DND-41 (cell line): ENCODE results near the gene KIAA1328.

Experiments
- ATAC-seq: fragments of 200-7000 bp; cut with Tn5 transposase; 3 replicates; pipeline ENCODE4 v1.9.1; 2021; ENCODE audit warnings: low read depth; ENCODE audit not compliant: insufficient read depth
- DNase-seq: peaks from one replicate; pipeline ENCODE4 v3.0.0-alpha.2; 2020
- H2AFZ ChIP-seq: 2 replicates; pipeline ENCODE4 v1.6.0; 2012; ENCODE audit warnings: low read depth, low read length
- H3K27ac ChIP-seq: 2 replicates; pipeline ENCODE4 v1.5.1; 2012; ENCODE audit warnings: low read length, inconsistent platforms
- H3K27me3 ChIP-seq: fragments of 200-600 bp; sonication (generic); 2 replicates; pipeline ENCODE4 v1.6.0; 2012; ENCODE audit warnings: low read length, mild to moderate bottlenecking, inconsistent platforms; ENCODE audit not compliant: insufficient read depth, poor library complexity
- H3K36me3 ChIP-seq: 2 replicates; pipeline ENCODE4 v1.5.1; 2012; ENCODE audit warnings: low read length, inconsistent platforms; ENCODE audit not compliant: insufficient read depth
- H3K4me1 ChIP-seq: 2 replicates; pipeline ENCODE4 v1.5.1; 2012; ENCODE audit warnings: mild to moderate bottlenecking, low read length; ENCODE audit not compliant: insufficient read depth
- H3K4me2 ChIP-seq: 2 replicates; pipeline ENCODE4 v1.6.0; 2012; ENCODE audit warnings: mild to moderate bottlenecking, moderate library complexity, low read length, inconsistent platforms; ENCODE audit not compliant: insufficient read depth
- H3K4me3 ChIP-seq, 2 experiments: fragments of 200-600 bp in 1 of 2; shearing (Covaris generic) in 1 of 2; 2 replicates each; pipeline ENCODE4 v1.5.1; 2012 to 2016; ENCODE audit warnings: inconsistent platforms in 2 of 2, low read length in 2 of 2, mild to moderate bottlenecking in 2 of 2, low read depth in 1 of 2, moderate library complexity in 1 of 2
- H3K79me2 ChIP-seq: 2 replicates; pipeline ENCODE4 v1.6.0; 2012; ENCODE audit warnings: low read length, inconsistent platforms; ENCODE audit not compliant: insufficient read depth
- H3K9ac ChIP-seq: 2 replicates; pipeline ENCODE4 v1.6.0; 2012; ENCODE audit warnings: low read depth, mild to moderate bottlenecking, inconsistent platforms, low read length, moderate library complexity
- H3K9me3 ChIP-seq: 2 replicates; pipeline ENCODE4 v1.5.1; 2012; ENCODE audit warnings: low read length, moderate library complexity, mild to moderate bottlenecking, inconsistent platforms; ENCODE audit not compliant: insufficient read depth, severe bottlenecking
- H4K20me1 ChIP-seq: 2 replicates; pipeline ENCODE4 v1.6.0; 2012; ENCODE audit warnings: low read length; ENCODE audit not compliant: insufficient read depth
- EZH2 ChIP-seq: IDR thresholded peaks from 3 replicates; pipeline ENCODE4 v1.6.1; 2012; ENCODE audit warnings: borderline replicate concordance, low read depth, mild to moderate bottlenecking, moderate library complexity, low read length, inconsistent platforms; ENCODE audit not compliant: severe bottlenecking
- TF ChIP-seq, protein P1 (sequence below): IDR thresholded peaks from 2 replicates; pipeline ENCODE4 v1.5.1; 2012; ENCODE audit warnings: borderline replicate concordance, low read length, moderate library complexity, mild to moderate bottlenecking; ENCODE audit not compliant: poor library complexity, severe bottlenecking; ENCODE audit errors: extremely low read depth

Gene KIAA1328

DNA sequence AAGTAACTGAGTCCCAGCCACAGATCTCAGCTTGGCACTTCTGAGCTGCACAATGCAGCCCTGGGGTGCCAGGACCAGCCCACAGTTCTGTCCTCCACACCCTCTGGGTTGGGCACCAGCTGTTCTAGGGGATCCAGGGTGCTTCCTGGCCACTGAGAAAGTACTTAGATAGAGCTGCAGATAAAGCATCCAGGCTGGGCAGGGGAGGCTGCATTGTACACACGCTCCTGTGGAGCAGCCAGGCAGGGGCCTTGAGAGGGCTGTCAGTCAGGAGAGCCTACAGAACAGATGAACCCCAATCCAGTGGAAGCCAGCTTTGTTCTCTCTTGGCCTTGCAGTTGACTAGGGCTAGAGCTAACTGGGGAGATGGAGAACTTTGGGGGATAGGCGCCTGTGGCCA, 104.6 kb downstream of the KIAA1328 start:
- Histone ChIP-seq H3K36me3 (peaks cover 3% of the 10 kb centered on the region; the same call in 1 of the 2 replicates), H3K27ac (no peak overlapping the region), H3K4me1 (no peaks in the 10 kb centered on the region), H3K79me2 (no peaks in the 10 kb centered on the region), H3K27me3 (no peaks in the 10 kb centered on the region), H3K4me2 (no peak overlapping the region), H4K20me1 (no peaks in the 10 kb centered on the region), H2AFZ (no peak overlapping the region), H3K9me3 (peaks cover 2% of the 10 kb centered on the region), H3K9ac (no peak overlapping the region), H3K4me3 (no peak overlapping the region)
- DNase-seq: no peak
- ATAC-seq: peak; percentile 39
- TF ChIP-seq EZH2: no peak
- TF ChIP-seq, protein P1, sequence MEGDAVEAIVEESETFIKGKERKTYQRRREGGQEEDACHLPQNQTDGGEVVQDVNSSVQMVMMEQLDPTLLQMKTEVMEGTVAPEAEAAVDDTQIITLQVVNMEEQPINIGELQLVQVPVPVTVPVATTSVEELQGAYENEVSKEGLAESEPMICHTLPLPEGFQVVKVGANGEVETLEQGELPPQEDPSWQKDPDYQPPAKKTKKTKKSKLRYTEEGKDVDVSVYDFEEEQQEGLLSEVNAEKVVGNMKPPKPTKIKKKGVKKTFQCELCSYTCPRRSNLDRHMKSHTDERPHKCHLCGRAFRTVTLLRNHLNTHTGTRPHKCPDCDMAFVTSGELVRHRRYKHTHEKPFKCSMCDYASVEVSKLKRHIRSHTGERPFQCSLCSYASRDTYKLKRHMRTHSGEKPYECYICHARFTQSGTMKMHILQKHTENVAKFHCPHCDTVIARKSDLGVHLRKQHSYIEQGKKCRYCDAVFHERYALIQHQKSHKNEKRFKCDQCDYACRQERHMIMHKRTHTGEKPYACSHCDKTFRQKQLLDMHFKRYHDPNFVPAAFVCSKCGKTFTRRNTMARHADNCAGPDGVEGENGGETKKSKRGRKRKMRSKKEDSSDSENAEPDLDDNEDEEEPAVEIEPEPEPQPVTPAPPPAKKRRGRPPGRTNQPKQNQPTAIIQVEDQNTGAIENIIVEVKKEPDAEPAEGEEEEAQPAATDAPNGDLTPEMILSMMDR: no peak

DNA sequence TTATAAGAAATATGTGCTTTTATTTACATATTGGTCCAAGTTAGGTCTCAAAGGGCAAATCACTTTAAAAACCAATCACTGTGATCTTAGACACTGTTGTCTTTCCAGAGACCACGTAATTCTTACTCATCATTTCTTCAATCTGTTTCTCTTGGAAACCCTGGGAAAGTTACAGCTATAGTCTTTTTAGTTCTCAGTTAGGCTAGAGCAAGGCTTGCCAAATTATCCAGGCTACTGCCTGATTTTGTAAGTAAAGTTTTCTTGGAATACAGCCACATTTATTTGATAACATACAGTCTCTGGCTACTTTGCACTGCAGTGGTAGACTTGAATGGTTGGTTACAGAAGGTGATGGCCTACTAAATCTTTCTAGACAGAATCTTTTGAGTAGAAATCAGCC, 106.0 kb downstream of the KIAA1328 start:
- Histone ChIP-seq H3K27me3 (no peaks in the 10 kb centered on the region), H3K9me3 (peaks cover 2% of the 10 kb centered on the region), H3K36me3 (peaks cover 3% of the 10 kb centered on the region; the same call in 1 of the 2 replicates), H3K27ac (no peak overlapping the region), H4K20me1 (no peaks in the 10 kb centered on the region), H2AFZ (no peak overlapping the region), H3K9ac (no peak overlapping the region), H3K4me3 (no peak overlapping the region), H3K4me2 (no peak overlapping the region), H3K79me2 (no peaks in the 10 kb centered on the region), H3K4me1 (no peaks in the 10 kb centered on the region)
- ATAC-seq (no peak), DNase-seq (no peak)
- TF ChIP-seq, protein P1: no peak
- TF ChIP-seq EZH2: no peak

DNA sequence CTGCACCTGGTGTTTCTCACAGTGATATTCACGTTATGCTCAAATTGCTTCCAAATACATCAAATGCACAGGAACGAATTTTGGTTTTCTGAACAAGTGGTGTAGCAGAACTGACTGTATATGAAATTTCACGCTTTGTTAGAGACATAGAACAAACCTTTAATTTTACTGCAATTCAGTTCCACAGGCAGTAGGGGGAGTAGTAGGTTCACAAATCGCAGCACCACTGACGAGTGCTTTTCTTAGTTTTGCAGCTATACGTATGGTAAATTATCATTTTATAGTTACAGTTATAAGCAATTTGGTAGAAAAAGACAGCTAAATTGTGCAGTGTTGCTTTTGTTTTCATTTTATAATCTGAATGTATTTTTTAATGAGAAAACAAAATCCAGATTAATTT, 113.3 kb downstream of the KIAA1328 start:
- DNase-seq: peak; percentile 29
- Histone ChIP-seq H3K4me3 (no peak overlapping the region), H3K79me2 (no peaks in the 10 kb centered on the region), H3K9me3 (peaks cover 2% of the 10 kb centered on the region), H3K9ac (no peak overlapping the region), H3K4me2 (no peak overlapping the region), H3K4me1 (no peaks in the 10 kb centered on the region), H2AFZ (no peak overlapping the region), H3K27ac (no peak overlapping the region), H3K27me3 (no peaks in the 10 kb centered on the region), H4K20me1 (no peaks in the 10 kb centered on the region), H3K36me3 (no peaks in the 10 kb centered on the region)
- ATAC-seq: peak; percentile 76; the same call in 2 of the 3 replicates
- no peak for TF ChIP-seq EZH2
- TF ChIP-seq, protein P1: peak; percentile 75

DNA sequence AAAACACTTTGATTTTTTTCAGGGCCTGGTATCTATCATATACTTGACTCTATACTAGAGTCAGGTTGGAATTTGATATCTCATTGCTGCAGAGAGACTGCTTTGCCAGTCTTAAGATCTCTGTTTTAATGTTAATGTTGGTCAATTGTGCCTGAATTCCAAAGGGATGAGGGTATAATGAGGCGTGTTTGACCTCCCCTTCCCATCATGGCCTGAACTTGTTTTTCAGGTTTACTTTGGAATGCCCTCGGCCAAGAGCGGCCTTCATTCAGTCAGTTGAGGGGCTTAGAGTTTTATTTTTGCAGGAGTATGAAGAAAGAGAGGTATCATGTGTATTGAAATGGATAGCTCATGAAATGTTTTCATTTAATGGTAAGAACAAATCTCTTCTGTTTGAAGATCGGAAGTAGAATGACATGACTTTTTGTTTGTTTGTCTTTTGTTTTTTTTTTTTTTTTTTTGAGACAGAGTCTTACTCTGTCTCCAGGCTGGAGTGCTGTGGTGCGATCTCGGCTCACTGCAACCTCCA, 119.0 kb downstream of the KIAA1328 start:
- ATAC-seq: no peak
- no peaks in the 10 kb centered on the region for H3K79me2 ChIP-seq
- H3K4me1 ChIP-seq: no peaks in the 10 kb centered on the region
- H2AFZ ChIP-seq: no peak overlapping the region
- no peak overlapping the region for H3K4me2 ChIP-seq
- TF ChIP-seq EZH2: no peak
- TF ChIP-seq, protein P1: no peak
- no peaks in the 10 kb centered on the region for H3K9me3 ChIP-seq
- no peaks in the 10 kb centered on the region for H3K36me3 ChIP-seq
- H3K27me3 ChIP-seq: no peaks in the 10 kb centered on the region
- no peak overlapping the region for H3K4me3 ChIP-seq
- no peak for DNase-seq
- no peak overlapping the region for H3K9ac ChIP-seq
- no peak overlapping the region for H3K27ac ChIP-seq
- H4K20me1 ChIP-seq: no peaks in the 10 kb centered on the region
